Vagina (tissue), 2 donors: ENCODE measurements around the gene NEAT1. TPM values are rescaled to one million over a fixed set of nuclear protein-coding genes. Genes with fewer than 3 reads are reported as not detected.

Experiments used
- DNase-seq, 2 donors: peaks; one replicate each; pipeline ENCODE4 v3.0.0-alpha.2; 2017; ENCODE audit errors: extremely low spot score in 2 of 2
- H3K27ac ChIP-seq: fragments of 200-600 bp; sonication (generic); one replicate; pipeline ENCODE4 v1.5.1; 2019
- H3K27me3 ChIP-seq: fragments of 200-600 bp; sonication (generic); one replicate; pipeline ENCODE4 v1.5.1; 2019
- H3K36me3 ChIP-seq, 2 donors: fragments of 200-600 bp; sonication (generic); one replicate each; pipeline ENCODE4 v1.5.1; 2017 to 2019
- H3K4me1 ChIP-seq: fragments of 200-600 bp; sonication (generic); one replicate; pipeline ENCODE4 v1.5.1; 2019
- H3K4me3 ChIP-seq, 2 donors: fragments of 200-600 bp; sonication (generic); 1 replicate in 1 of 2; 2 replicates in 1 of 2; pipeline ENCODE4 v1.5.1; 2016 to 2019
- H3K9me3 ChIP-seq: fragments of 200-600 bp; sonication (generic); one replicate; pipeline ENCODE4 v1.5.1; 2019
- POLR2A ChIP-seq, 2 donors: fragments of 450-650 bp; IDR thresholded peaks; one replicate each; pipeline ENCODE4 v1.6.1; 2017; ENCODE audit warnings: antibody characterized with exemption in 2 of 2, mild to moderate bottlenecking in 2 of 2, moderate library complexity in 2 of 2
- POLR2AphosphoS5 ChIP-seq, 2 donors: sonication (generic); formaldehyde crosslinking; IDR thresholded peaks; one replicate each; pipeline ENCODE4 v1.9.0; 2017; ENCODE audit warnings: antibody characterized with exemption in 2 of 2, mild to moderate bottlenecking in 2 of 2, low read depth in 1 of 2; ENCODE audit not compliant: insufficient read depth in 1 of 2
- intact Hi-C: fragments of 100-400 bp; cut with DNase I; formaldehyde crosslinking; loops from one replicate; pipeline ENCODE4 v1.15.1; 2023
- total RNA-seq: library from RNA; depleted of rRNA; stranded (reverse); fragments of >200 nt; gene quantifications from one replicate; pipeline ENCODE4 v1.2.3, GENCODE V29; 2016
- TF ChIP-seq, protein P1 (sequence below), 3 experiments: fragments of 450-650 bp in 2 of 3; fragments of 200-600 bp in 1 of 3; sonication (generic) in 1 of 3; IDR thresholded peaks; one replicate each; pipeline ENCODE4 v1.5.1; 2017 to 2019; ENCODE audit warnings: antibody characterized with exemption in 3 of 3, mild to moderate bottlenecking in 2 of 3, moderate library complexity in 2 of 3

Gene NEAT1
- total RNA-seq, 1 donor from 2014 or later, result 857 TPM

DNA sequence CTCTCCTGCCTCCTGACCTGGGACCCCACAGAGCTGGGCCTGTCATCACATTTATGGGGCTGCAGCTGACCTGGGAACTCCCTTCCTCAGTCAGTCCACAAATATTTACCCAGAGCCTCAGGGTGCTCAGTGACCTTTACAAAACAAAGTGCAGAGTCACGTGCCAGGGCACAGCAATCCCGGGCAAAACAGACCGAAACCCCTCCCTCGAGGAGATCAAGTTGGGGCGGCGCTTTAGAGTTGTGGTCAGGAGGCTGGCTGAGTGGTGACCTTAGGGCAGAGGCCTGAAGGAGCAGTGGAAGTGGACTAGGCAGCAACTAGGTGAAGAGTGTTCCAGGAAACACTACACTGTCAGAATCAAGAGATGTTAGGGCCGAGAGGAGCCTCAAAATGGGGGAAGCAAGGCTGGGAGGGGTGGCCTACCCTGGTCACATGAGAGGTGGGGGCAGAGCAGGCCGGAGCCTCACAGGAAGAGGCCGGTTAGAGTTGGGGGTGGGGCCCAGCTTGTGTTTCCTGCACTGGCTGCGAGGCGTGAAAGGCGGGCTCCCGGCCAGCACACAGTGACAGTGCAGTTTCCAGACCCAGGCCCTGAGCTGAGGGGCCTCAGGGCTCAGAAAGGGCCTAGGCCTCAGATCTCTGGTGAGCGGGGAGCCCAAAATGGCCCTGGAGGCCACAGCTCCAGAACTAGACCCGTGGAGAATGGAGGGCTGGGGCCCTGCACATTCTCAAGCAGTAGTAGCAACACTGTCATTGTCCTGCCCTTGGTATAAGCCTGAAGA is 3.7 kb upstream of the NEAT1 start:
- peak in 1 of 2 donors; percentile 31 for TF ChIP-seq POLR2A (IDR thresholded peaks at IDR 0.05)
- TF ChIP-seq POLR2AphosphoS5 (IDR thresholded peaks at IDR 0.05; ENCODE audit: insufficient read depth in 1 of 2, low read depth in 1 of 2), result peak; percentile 95 to 96
- TF ChIP-seq, protein P1, sequence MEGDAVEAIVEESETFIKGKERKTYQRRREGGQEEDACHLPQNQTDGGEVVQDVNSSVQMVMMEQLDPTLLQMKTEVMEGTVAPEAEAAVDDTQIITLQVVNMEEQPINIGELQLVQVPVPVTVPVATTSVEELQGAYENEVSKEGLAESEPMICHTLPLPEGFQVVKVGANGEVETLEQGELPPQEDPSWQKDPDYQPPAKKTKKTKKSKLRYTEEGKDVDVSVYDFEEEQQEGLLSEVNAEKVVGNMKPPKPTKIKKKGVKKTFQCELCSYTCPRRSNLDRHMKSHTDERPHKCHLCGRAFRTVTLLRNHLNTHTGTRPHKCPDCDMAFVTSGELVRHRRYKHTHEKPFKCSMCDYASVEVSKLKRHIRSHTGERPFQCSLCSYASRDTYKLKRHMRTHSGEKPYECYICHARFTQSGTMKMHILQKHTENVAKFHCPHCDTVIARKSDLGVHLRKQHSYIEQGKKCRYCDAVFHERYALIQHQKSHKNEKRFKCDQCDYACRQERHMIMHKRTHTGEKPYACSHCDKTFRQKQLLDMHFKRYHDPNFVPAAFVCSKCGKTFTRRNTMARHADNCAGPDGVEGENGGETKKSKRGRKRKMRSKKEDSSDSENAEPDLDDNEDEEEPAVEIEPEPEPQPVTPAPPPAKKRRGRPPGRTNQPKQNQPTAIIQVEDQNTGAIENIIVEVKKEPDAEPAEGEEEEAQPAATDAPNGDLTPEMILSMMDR (IDR thresholded peaks at IDR 0.05), result no peak
- DNase-seq, result peak; percentile 99
- Histone ChIP-seq H3K9me3 (no peaks in the 10 kb centered on the region), H3K4me1 (peaks cover 55% of the 10 kb centered on the region), H3K4me3 (peak overlapping the region; percentile 58 to 96), H3K36me3 (peaks cover 0 to 5% of the 10 kb centered on the region in 2 donors), H3K27ac (peak overlapping the region; percentile 99), H3K27me3 (no peaks in the 10 kb centered on the region)
- intact Hi-C loops, result loop anchor here (5.0 kb wide), 1 partner anchor 37 kb away; the partner anchor contains the start of gene SLC25A45

DNA sequence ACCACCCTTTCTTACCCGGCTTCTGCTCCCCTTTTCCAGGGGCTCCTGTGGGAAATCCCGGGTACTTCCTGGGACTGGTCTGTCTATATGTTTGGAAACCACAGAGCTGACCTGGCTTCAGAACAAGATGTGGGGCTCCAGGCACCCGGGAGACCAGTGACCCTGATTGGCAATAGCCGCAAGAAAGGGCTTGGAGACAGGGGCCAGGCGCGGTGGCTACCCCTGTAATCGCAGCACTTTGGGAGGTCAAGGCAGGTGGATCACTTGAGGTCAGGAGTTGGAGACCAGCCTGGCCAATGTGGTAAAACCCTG is 3.2 kb upstream of the NEAT1 start:
- Histone ChIP-seq H3K4me1 (peaks cover 55% of the 10 kb centered on the region), H3K36me3 (peaks cover 0 to 10% of the 10 kb centered on the region in 2 donors), H3K9me3 (no peaks in the 10 kb centered on the region), H3K4me3 (peak overlapping the region; percentile 58 to 96), H3K27ac (peak overlapping the region; percentile 99), H3K27me3 (no peaks in the 10 kb centered on the region)
- TF ChIP-seq POLR2AphosphoS5 (IDR thresholded peaks at IDR 0.05; ENCODE audit: insufficient read depth in 1 of 2, low read depth in 1 of 2) (no peak), POLR2A (IDR thresholded peaks at IDR 0.05) (no peak)
- TF ChIP-seq, protein P1 (IDR thresholded peaks at IDR 0.05), result no peak
- intact Hi-C loops, result loop anchor here (5.0 kb wide), 1 partner anchor 37 kb away; the partner anchor contains the start of gene SLC25A45
- no peak for DNase-seq

DNA sequence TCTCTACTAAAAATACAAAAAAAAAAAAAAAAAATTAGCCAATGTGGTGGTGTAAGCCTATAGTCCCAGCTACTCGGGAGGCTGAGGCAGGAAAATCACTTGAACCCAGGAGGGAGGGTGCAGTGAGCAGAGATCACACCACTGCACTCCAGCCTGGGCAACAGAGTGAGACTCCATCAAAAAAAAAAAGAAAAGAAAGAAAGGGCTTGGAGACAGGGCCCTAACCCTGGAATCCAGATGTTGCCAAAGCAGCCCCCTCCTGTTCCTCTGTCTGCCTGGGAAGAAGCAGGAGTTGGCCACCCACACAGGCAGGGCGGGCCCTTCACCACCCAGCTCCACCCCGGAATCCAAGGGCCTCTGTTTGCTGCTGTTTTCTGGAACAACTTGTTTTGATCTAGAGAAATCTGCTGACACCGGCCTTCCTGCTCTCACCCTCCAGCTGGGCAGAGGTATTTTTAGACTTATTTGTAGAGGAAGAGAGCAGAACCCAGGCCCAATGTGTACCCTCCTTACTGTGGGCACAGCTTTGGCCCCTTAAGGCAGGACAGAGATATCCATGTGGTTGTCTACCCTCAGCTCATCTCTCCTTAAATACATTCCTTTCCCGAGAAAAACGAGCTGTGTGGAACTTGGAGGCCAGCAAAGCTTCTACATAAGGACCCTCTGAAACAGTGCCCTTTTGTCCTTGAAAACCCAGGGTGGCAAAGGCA is 2.7 kb upstream of the NEAT1 start:
- Histone ChIP-seq H3K27me3 (no peaks in the 10 kb centered on the region), H3K36me3 (peaks cover 0 to 15% of the 10 kb centered on the region in 2 donors), H3K4me1 (peaks cover 55% of the 10 kb centered on the region), H3K9me3 (no peaks in the 10 kb centered on the region), H3K27ac (peak overlapping the region; percentile 99), H3K4me3 (peak overlapping the region; percentile 58 to 96)
- intact Hi-C loops, result loop anchor here (1.0 to 5.0 kb wide), 2 partner anchors 38 to 51 kb away; partner anchors contain the start of gene SLC25A45
- TF ChIP-seq POLR2AphosphoS5 (IDR thresholded peaks at IDR 0.05; ENCODE audit: insufficient read depth in 1 of 2, low read depth in 1 of 2) (peak; percentile 82 to 98), POLR2A (IDR thresholded peaks at IDR 0.05) (peak in 1 of 2 donors; percentile 63)
- TF ChIP-seq, protein P1 (IDR thresholded peaks at IDR 0.05), result no peak
- peak; percentile 97 for DNase-seq

DNA sequence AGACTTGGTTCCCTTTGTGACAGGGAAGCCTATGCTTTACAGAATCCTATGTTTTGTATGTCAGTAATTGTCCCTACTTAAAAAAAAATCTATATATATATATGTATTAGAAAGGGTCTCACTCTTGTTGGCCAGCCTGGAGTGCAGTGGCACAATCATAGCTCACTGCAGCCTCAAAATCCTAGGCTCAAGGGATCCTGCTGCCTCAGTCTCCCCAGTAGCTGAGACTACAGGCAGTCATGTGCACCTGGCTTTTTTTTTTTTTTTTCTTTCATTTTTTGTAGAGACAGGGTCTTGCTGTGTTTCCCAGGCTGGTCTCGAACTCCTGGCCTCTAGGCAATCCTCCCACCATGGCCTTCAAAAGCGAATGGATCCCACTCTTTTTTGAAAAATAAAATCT is 2.1 kb upstream of the NEAT1 start:
- no peaks in the 10 kb centered on the region for H3K9me3 ChIP-seq
- intact Hi-C loops, result loop anchor here (1.0 kb wide), 1 partner anchor 51 kb away; no protein-coding TSS in a partner anchor
- peak overlapping the region; percentile 99 for H3K27ac ChIP-seq
- DNase-seq, result no peak
- H3K4me1 ChIP-seq, result peaks cover 52% of the 10 kb centered on the region
- H3K27me3 ChIP-seq, result no peaks in the 10 kb centered on the region
- TF ChIP-seq, protein P1 (IDR thresholded peaks at IDR 0.05), result no peak
- TF ChIP-seq POLR2A (IDR thresholded peaks at IDR 0.05), result no peak
- TF ChIP-seq POLR2AphosphoS5 (IDR thresholded peaks at IDR 0.05; ENCODE audit: insufficient read depth in 1 of 2, low read depth in 1 of 2), result no peak
- peak overlapping the region; percentile 58 to 96 for H3K4me3 ChIP-seq
- peaks cover 0 to 21% of the 10 kb centered on the region in 2 donors for H3K36me3 ChIP-seq
